Brain microvascular endothelial cell (primary cell): ENCODE data around the gene SELENOM.

Experiments used
- DNase-seq: peaks from one replicate; pipeline ENCODE4 v3.0.0-alpha.2; 2020
- H3K27ac ChIP-seq: fragments of 250-450 bp; sonication (Bioruptor Pico); 2 replicates; pipeline ENCODE4 v1.5.1; 2020; ENCODE audit warnings: mild to moderate bottlenecking, moderate library complexity
- H3K27me3 ChIP-seq: fragments of 250-450 bp; sonication (Bioruptor Pico); replicated peaks from 2 replicates; pipeline ENCODE4 v1.5.1; 2020; ENCODE audit warnings: mild to moderate bottlenecking
- H3K36me3 ChIP-seq: fragments of 250-450 bp; sonication (Bioruptor Pico); replicated peaks from 2 replicates; pipeline ENCODE4 v1.5.1; 2020; ENCODE audit warnings: mild to moderate bottlenecking
- H3K4me3 ChIP-seq: 2 replicates; pipeline ENCODE4 v1.5.1; 2011; ENCODE audit warnings: low read depth, mild to moderate bottlenecking, control low read depth, low read length, moderate library complexity
- CTCF ChIP-seq: IDR thresholded peaks from 2 replicates; pipeline ENCODE4 v1.5.1; 2011; ENCODE audit warnings: low read depth, mild to moderate bottlenecking, moderate library complexity, low read length, control low read depth, inconsistent platforms; ENCODE audit errors: missing control alignments
- in situ Hi-C: cut with HindIII; loops from 2 replicates; pipeline ENCODE4 v1.10.0; 2017; ENCODE audit warnings: low sequenced_read_pairs, low pct_ligation_motif_present

SELENOM gene

GRCh38 chr22:31142285-31142684 lies 34.9 kb upstream of the SELENOM start:
- DNase-seq = no peak
- no peak overlapping the region for H3K4me3 ChIP-seq
- no peaks in the 10 kb centered on the region for H3K27me3 ChIP-seq
- TF ChIP-seq CTCF = no peak
- no peaks in the 10 kb centered on the region for H3K36me3 ChIP-seq
- in situ Hi-C loops = no loop called here
- no peak overlapping the region for H3K27ac ChIP-seq

DNA sequence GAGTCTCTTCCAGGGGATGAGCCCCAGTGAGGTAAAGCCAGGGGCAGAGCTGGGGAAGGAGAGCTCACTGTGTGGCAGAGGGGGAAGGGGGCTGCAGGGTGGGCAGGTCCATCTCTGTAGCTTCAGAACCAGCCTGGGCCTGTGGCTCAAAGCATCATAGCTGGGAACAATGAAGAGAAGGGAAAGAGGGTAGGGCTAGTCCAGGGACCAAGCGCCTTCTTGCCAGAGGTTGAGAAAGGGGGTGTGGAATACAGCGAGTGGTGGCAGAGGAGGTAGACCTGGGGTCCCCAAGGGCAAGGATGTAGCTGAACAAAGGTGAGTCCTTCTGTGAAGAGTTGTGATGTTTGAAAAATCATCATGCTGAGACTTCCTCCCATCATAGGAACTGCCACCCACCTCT lies 34.2 kb upstream of the SELENOM start:
- in situ Hi-C loops = no loop called here
- H3K36me3 ChIP-seq = no peaks in the 10 kb centered on the region
- no peak overlapping the region for H3K27ac ChIP-seq
- DNase-seq = no peak
- no peak overlapping the region for H3K4me3 ChIP-seq
- TF ChIP-seq CTCF = no peak
- no peaks in the 10 kb centered on the region for H3K27me3 ChIP-seq

- no peak for TF ChIP-seq CTCF
- Histone ChIP-seq H3K27me3 (no peaks in the 10 kb centered on the region), H3K27ac (no peak overlapping the region), H3K36me3 (no peaks in the 10 kb centered on the region), H3K4me3 (no peak overlapping the region)
- in situ Hi-C loops = no loop called here
- no peak for DNase-seq
Measured at GRCh38 chr22:31140746-31141145, 33.4 kb upstream of the SELENOM start.

DNA sequence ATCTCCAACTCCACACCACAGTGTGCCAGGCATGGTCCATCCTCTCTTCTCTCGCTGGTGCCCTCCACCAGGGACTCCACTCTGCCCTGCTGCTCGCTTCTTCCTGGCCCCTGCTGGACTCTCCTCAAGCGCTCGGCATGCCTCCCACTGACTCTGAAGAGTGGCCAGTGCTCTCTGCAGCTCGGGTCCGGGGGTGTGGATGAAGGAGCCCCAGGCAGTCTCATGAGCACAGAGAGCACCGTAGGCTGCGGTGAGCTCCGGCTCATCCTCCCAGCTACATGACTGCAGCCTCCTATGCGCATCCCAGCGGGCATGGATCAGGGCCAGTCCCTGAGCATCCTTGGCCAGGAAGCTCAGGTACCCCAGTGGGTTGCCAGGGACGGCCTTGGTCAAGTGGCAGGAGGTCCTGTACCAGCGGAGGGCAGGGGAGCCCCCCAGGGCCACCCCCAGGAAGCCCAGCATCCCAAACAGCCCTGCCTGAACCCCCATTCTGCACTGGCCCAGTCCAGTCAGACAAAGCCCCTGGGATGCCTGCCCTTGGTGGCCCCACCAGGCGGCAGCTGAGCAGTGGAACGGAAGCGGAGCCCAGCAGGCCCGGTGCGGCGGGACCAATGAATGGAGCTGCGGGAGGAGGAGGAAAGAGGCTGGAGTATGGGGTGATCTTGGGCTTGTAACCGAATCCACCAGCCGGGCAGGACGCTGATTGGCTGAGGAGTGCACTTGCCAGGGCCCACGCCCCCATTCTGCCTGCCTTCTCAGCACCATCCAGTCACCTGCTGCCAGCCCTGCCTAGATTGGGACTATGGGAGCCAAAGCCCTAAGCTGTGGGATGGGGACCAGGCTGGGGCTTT lies 32.7 kb upstream of the SELENOM start, which contains the start of gene PLA2G3:
Gene PLA2G3 (minus strand): TSS at position 643 of the 851 bp plus-strand sequence. CDS start 154 bp downstream, at position 489.
- H3K36me3 ChIP-seq = no peaks in the 10 kb centered on the region
- H3K27ac ChIP-seq = no peak within 1 kb of the TSS
- in situ Hi-C loops = no loop called here
- no peaks in the 10 kb centered on the region for H3K27me3 ChIP-seq
- peak; percentile 45 for TF ChIP-seq CTCF
- peak; percentile 51 for DNase-seq
- peak within 1 kb of the TSS; percentile 12 for H3K4me3 ChIP-seq

- in situ Hi-C loops = no loop called here
Measured at GRCh38 chr22:31139066-31139465, 31.7 kb upstream of the SELENOM start.

More at GRCh38 chr22:31139066-31139465, 31.7 kb upstream of the SELENOM start:
- no peak for TF ChIP-seq CTCF
- H3K27ac ChIP-seq = no peak overlapping the region
- H3K27me3 ChIP-seq = no peaks in the 10 kb centered on the region
- DNase-seq = no peak
- no peaks in the 10 kb centered on the region for H3K36me3 ChIP-seq
- H3K4me3 ChIP-seq = no peak overlapping the region
